GM19455 (cell line): ENCODE results near the gene GABRG3.

Experiments
- ATAC-seq: cut with Tn5 transposase; IDR thresholded peaks from one replicate; pipeline ENCODE4 v1.9.1; 2021; ENCODE audit not compliant: unreplicated experiment

GABRG3 gene

DNA sequence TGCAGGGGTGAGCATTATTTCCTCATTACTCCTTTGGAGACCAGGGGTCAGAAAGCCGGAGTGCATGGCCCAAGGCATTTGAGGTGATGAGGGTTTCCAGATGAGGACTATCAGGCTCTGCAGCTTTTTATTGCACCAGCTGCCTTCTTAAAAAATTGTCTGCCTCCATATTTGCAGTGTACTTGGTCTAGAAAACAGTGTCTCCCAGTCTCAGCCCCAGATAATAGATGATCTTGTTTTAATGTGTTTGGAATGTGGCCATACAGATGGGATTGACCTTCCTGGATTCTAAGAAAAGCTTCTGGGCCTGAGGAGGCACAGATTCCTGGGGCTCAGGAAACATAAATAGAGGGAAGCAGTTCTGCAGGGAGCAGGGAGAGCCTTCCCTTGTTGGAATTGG lies 123.3 kb downstream of the GABRG3 start:
- no peak for ATAC-seq

DNA sequence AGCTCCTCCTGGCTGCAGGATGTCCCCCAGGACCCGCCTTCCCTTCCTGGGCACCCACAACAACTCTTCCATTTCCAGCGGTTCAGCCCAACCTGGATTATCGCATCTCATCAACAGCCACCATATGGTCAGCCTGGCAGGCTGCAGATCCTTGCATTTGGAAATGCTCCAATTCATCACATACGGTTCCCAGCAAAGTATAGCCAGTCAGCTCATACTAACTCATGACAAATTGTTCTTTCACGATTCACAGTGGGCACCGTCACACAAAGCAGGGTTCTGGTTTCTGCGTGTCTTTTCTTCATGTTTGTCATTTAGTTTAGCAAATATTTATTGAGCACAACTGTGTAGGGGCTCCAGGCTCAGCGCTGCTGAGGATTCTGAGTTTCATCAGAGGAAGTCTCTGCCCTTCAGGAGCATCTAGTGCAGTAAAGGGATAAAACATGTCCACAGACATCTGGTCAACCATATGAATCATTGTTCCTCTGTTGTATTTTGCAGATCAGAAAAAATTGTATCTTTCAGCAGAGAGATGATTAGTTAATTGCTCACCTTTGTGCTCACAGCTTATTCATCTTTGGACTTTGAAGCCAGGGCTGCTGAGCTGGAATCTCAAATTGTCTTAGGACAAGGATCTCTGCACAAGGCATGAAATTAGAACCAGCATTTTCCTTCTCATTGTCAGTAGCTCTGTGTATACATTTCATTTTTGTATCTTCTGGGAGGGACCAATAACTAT lies 125.1 kb downstream of the GABRG3 start:
- ATAC-seq: no peak

GRCh38 chr15:27097506-27097905 lies 126.5 kb downstream of the GABRG3 start:
- ATAC-seq: no peak

- no peak for ATAC-seq
Observed at GRCh38 chr15:27101982-27102381, 131.0 kb downstream of the GABRG3 start.

DNA sequence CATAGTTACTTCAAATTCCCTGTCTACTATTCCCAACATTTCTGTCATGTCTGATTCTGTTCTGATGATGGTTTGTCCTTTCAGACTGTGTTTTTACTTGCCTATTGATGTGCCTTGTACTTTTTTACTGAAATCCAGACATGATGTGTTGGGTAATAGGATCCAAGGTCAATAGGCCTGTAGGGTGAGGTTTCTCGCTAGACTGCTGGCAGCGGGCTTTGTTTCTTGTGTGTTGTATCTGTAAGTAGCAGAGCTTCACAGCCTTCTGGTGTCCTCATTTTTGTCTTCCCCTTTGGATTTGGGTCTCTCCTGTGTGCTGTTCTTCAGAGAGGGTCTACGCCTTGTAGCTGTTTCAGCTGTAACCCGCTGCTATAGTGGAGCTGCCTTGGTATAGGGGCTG lies 140.3 kb downstream of the GABRG3 start:
- ATAC-seq: no peak

DNA sequence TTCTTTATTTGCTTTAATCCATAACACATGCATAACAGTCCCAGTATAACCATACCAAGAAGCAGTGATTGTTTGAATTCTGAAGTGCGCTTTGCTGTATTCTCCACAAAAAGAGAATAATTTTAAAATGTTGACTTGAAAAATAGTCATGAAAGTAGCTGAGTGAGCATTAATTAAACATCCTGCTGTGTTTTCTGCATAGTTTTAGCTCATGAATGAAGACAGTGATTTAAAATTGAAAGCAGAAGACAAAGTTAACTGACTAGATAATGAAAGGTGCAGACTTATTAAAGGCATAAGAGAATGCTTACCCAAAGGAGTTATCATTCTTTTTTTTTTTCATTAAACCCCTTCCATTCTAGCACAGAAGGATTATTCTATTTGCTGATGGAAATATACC lies 143.5 kb downstream of the GABRG3 start:
- ATAC-seq: no peak

DNA sequence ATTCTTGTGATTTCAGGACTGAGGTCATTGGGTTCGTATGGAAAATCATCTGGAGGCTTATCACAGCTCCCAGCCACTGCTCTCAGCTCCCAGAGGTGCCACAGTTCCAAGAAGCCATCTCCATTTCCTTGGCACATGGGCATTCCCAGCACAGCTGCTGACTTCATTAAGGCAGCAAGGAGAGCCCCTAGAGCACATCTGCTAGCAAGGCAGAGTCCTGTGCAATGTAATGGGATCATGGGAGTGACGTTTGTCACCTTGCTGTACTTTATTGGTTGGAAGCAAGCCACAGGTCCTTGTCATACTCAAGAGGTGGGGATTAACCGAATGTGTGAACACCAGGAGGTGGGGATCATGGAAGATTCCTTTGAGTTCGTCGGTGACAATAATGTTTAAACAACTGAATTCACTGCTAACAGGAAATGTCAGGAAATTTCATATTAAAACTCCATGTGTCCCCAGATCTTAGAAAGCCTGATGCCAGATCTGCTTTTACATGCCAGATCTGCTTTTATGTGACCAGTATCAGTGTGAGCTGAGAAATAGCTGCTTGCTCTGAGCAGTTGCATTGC lies 148.8 kb downstream of the GABRG3 start:
- ATAC-seq: no peak

- ATAC-seq: no peak
Observed at GRCh38 chr15:27121672-27122071, 150.7 kb downstream of the GABRG3 start.

DNA sequence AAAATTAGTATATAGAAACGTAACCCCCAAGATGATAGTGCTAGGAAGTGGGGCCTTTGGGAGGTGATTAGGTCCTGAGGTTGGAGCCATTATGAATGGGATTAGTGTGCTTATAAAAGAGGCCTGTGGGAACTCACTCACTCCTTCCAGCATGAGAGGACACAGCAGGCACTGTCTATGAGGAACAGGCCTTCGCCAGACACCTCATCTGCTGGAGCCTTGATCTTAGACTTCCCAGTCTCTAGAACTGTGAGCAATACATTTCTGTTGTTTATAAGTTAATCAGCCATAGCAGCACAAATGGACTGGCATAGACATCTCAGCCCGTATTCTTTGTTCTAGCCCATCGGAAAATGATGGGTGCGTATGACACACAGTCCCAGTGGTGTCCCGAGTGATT lies 152.3 kb downstream of the GABRG3 start:
- ATAC-seq: no peak

GRCh38 chr15:27123808-27124207 lies 152.8 kb downstream of the GABRG3 start:
- no peak for ATAC-seq

GRCh38 chr15:27124287-27124871 lies 153.4 kb downstream of the GABRG3 start:
- no peak for ATAC-seq

DNA sequence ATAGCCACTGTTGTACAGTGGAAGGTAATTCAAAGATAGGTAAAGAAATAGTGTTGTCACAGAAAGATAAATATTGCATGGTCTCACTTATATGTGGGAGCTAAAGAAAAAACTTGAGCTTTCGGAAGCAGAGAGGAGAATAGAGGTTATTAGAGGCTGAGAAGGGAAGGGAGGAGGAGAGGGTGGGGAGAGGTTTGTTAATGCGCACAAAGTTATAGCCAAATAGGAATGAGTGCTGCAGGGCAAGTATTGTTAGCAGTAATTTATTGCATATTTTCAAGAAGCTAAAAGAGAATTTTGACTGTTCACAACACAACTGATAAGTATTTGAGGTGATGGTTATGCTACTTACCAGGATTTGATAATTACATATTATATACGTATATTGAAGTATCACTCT lies 154.2 kb downstream of the GABRG3 start:
- ATAC-seq: no peak

- no peak for ATAC-seq
Observed at GRCh38 chr15:27126449-27126848, 155.5 kb downstream of the GABRG3 start.

DNA sequence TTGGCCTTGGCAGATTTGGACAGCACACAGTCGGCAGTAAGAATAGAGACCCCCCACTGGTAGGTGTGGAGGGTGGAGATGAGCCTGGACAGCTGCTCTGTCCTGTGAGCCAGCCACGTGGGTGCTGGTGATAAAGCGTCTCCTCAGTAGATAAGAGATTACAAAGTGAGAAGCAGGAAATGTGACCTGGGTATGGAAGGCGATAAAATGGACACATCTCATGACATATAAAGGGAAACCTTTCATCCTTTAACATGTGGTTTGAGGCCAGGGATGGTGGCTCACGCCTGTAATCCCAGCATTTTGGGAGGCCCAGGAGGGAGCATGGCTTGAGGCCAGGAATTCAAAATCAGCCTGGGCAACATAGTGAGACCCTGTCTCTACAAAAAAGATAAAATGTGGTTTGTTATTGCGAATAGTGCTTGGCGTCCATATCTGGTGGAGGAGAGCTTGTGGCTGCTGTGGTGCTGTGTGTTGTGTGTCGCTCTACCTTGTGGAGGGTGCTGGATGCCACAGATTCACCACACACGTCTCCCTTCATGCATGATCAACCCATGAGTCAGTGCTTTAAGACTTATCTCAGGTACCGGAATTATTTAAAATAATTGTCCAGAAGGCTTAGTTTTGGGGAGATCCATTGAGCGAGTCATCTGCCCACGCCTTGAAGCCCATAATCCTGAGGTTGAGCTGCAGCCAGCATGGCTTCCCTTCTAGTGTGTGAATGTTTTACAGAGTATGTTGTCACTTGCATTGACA lies 157.0 kb downstream of the GABRG3 start:
- no peak for ATAC-seq

DNA sequence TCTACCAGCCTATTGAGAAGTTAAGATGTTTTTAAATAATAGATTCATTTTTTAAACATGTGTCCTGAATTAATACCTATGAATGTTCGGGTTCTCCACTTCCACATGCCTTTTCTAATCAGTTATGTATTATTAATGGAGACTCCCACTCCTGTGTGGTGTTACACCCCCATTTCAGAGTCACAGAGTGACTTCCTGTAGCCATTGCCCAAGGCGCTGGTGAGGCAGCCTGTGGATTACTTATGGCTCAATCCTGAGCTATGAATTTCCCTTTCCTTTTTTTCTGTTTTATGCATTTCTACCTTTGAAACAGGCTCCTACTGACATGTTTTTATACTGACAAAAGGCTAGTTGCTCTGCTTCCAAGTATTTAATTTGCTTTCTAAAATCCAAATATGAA lies 162.3 kb downstream of the GABRG3 start:
- no peak for ATAC-seq

- no peak for ATAC-seq
Observed at GRCh38 chr15:27134481-27134880, 163.5 kb downstream of the GABRG3 start.

DNA sequence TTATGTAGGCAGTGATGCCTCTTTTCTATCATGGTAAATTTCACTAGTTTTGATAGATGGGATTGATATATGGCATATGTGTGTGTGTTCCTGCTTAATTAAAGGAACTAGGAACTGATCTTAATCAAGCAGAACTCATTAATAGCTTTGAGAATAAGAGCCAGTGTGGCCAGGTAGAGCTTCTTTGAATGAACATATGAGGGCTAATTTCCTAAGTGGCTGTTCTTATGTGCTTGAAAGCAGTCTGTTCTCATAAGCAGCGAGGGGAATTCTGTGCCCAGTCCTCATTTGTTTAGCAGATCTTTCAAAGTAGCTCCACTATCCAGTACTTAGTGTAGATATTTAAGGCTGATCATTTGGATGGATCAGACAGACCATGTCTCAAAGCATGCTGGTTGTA lies 164.2 kb downstream of the GABRG3 start:
- ATAC-seq: no peak

- no peak for ATAC-seq
Observed at GRCh38 chr15:27137127-27137526, 166.1 kb downstream of the GABRG3 start.

- ATAC-seq: no peak
Observed at GRCh38 chr15:27165590-27165989, 194.6 kb downstream of the GABRG3 start.

DNA sequence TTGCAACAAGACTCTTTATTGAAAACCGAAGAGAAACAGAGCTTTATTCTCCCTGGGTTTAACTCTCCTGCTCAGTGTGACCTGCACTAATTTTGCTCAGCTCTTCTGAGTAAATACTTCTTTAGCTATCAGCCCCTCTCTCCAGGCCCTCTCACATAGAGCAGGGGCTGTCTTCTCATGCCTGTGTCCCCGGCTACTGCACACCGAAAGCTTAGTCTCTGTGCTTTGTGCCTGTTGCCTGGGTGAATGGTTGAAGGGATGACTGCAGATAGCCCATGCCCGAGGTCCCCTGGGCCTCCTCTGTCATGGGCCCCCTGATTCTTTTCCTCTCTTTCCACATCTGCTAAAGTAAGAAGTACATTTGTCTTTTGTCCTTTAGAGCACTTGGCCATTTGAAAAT lies 195.9 kb downstream of the GABRG3 start:
- no peak for ATAC-seq

DNA sequence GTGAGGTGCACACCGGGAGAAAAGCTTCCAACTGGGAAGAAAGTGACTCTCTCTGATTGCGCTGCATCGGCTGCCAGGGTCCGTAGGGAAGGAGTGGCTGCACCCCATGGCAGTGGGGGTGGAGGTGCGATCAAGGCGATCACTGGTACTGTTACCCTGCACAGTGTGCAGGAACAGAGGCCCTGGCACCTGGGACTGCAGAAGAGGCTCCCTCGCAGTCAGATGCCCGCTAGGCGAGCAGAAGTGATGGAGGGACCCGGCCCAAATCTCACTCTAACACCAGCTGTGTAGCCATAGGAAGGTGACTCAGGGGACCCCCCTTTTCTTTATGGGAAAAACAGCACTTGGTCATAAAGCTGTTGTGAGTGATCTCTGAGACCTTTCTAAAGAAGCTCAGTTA lies 196.8 kb downstream of the GABRG3 start:
- no peak for ATAC-seq

GRCh38 chr15:27170851-27171250 lies 199.9 kb downstream of the GABRG3 start:
- ATAC-seq: no peak
